ENCODE data around the gene TMEM132E. TPM values are rescaled to one million over a fixed set of nuclear protein-coding genes. Genes with fewer than 3 reads are reported as not detected.
A peak's percentile ranks its signal among the peaks of the same experiment; 100 is the strongest.

Gene TMEM132E
- polyA plus RNA-seq, 2 of the 4 experiments (the other 2 are of a cell fraction), result not detected

DNA sequence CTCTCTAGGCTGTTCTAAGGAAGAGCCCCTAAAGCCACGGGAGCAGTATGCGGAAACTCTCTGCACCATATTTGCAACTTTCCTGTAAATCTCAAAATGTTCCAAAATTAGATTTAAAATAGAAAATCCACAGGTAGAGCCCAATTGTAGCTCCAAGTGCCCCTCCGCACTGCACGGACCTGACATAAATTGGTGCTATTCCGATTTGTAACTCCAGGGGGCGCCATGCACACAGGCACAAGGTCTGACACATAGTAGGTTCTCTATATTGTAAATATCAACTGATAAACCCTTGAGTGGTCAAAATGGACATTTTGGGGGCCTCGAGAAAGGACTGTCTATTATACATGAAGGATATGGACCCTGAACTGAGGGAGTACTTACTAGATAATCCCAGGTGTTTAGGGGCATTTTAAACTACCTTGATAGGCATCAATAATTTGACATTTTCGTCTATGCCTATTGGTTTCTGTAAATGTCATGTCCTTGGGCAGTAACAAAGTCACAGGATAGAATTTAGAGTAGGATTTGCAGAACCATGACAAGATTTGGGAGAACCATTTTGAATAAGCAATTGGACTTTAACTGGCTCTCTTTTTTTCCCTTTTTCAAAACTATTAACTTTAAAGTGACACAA is 36.6 kb upstream of the TMEM132E start:
- no peaks in the 10 kb centered on the region for H3K9me3 ChIP-seq
- TF ChIP-seq E2F6 (IDR thresholded peaks at IDR 0.05; ENCODE audit: borderline replicate concordance, low read depth) (no peak), HDAC2 (IDR thresholded peaks at IDR 0.05) (no peak), RAD21 (conservative IDR thresholded peaks at IDR 0.05 in 1 of 2, IDR thresholded peaks at IDR 0.05 in 1 of 2) (peak; percentile 86 to 89), EHF (CRISPR knock-in tag; IDR thresholded peaks at IDR 0.05) (no peak), NFE2L2 (conservative IDR thresholded peaks at IDR 0.05; ENCODE audit: low read length) (no peak), SMC3 (IDR thresholded peaks at IDR 0.05) (peak; percentile 78)
- TF ChIP-seq, protein P1, sequence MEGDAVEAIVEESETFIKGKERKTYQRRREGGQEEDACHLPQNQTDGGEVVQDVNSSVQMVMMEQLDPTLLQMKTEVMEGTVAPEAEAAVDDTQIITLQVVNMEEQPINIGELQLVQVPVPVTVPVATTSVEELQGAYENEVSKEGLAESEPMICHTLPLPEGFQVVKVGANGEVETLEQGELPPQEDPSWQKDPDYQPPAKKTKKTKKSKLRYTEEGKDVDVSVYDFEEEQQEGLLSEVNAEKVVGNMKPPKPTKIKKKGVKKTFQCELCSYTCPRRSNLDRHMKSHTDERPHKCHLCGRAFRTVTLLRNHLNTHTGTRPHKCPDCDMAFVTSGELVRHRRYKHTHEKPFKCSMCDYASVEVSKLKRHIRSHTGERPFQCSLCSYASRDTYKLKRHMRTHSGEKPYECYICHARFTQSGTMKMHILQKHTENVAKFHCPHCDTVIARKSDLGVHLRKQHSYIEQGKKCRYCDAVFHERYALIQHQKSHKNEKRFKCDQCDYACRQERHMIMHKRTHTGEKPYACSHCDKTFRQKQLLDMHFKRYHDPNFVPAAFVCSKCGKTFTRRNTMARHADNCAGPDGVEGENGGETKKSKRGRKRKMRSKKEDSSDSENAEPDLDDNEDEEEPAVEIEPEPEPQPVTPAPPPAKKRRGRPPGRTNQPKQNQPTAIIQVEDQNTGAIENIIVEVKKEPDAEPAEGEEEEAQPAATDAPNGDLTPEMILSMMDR (IDR thresholded peaks at IDR 0.05), result peak; percentile 94
- no peak overlapping the region for H3K27ac ChIP-seq
- no peak overlapping the region for H3K4me2 ChIP-seq
- H3K4me3 ChIP-seq, result no peak overlapping the region
- FAIRE-seq (peak; percentile 39), ATAC-seq (peak in 1 of 2 experiments; percentile 83; a peak in 3 of 6 replicates), DNase-seq (ENCODE audit: low read depth in 1 of 2, low spot score in 1 of 2) (peak; percentile 30 to 40)
- H3K4me1 ChIP-seq, result no peaks in the 10 kb centered on the region
- CTCF ChIA-PET, result interaction anchor here (0.6 to 5.7 kb wide), 55 partner anchors 9 to 597 kb away, joined by 3 to 79 read pairs (median 4); partner anchors contain the start of genes RAD51D and TMEM132E
- POLR2A ChIA-PET, result interaction anchor here (0.6 kb wide), 1 partner anchor 16 kb away, joined by 3 read pairs; no protein-coding TSS in a partner anchor
- WGBS (ENCODE audit: missing lambda C conversion rate), result 1% methylated on average over 8 of the region's 8 CpGs

DNA sequence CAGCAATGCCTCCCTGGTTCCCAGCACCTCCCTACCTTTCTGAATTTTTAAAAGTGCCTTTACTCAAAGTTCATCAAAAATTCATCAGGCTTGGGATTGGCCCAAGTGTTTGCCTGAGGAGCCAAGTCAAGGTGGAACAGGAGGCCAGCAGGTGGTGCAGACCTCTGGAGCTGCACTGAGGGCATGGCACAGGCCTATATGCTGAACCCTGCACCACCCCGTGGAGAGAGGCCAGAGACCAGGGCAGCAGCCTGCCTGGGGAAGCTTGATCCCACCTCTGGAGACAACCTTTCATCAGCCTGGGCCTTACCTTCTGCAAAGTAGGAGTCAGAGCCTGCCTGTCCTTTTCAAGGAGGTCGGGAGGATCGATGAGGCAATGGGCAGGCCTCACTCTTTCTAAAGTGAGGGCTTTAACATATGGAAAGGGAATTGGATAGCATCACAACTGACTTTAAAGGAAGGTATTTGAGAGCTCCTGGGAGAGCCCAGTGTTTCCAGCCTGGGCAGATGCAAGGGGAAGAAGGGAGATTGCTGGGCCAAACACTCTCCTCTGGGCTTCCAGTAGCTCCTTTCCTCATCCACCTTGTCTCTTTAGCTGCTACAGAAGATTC is 31.8 kb upstream of the TMEM132E start:
- CTCF ChIA-PET, result interaction anchor here (0.8 to 2.6 kb wide), 4 partner anchors 10 to 571 kb away, joined by 3 to 10 read pairs (median 4); no protein-coding TSS in a partner anchor
- no peak for TF ChIP-seq FOSB (CRISPR knock-in tag; IDR thresholded peaks at IDR 0.05)
- TF ChIP-seq FOXS1 (CRISPR knock-in tag; IDR thresholded peaks at IDR 0.05), result no peak
- TF ChIP-seq, protein P1 (IDR thresholded peaks at IDR 0.05), result no peak
- no peak for TF ChIP-seq ZFP36 (IDR thresholded peaks at IDR 0.05; ENCODE audit: borderline replicate concordance, partially characterized antibody)
- no peak for TF ChIP-seq HOXB13 (CRISPR knock-in tag; IDR thresholded peaks at IDR 0.05; ENCODE audit: low read depth)
- TF ChIP-seq HES2 (IDR thresholded peaks at IDR 0.05), result no peak
- TF ChIP-seq NR3C1 (IDR thresholded peaks at IDR 0.05), result no peak
- no peak for TF ChIP-seq MAFK (IDR thresholded peaks at IDR 0.05; ENCODE audit: partially characterized antibody)
- TF ChIP-seq, protein P2, sequence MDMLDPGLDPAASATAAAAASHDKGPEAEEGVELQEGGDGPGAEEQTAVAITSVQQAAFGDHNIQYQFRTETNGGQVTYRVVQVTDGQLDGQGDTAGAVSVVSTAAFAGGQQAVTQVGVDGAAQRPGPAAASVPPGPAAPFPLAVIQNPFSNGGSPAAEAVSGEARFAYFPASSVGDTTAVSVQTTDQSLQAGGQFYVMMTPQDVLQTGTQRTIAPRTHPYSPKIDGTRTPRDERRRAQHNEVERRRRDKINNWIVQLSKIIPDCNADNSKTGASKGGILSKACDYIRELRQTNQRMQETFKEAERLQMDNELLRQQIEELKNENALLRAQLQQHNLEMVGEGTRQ (IDR thresholded peaks at IDR 0.05), result no peak
- no peak for TF ChIP-seq CBX2 (IDR thresholded peaks at IDR 0.05; ENCODE audit: borderline replicate concordance, low read depth)
- no peak for TF ChIP-seq HOXB5 (CRISPR knock-in tag; IDR thresholded peaks at IDR 0.05)
- no peak for TF ChIP-seq MYC (IDR thresholded peaks at IDR 0.05; ENCODE audit: borderline replicate concordance, low read length)
- TF ChIP-seq ZNF302 (CRISPR knock-in tag; IDR thresholded peaks at IDR 0.05), result no peak
- TF ChIP-seq RARB (CRISPR knock-in tag; IDR thresholded peaks at IDR 0.05), result no peak
- no peak for TF ChIP-seq BCL3 (IDR thresholded peaks at IDR 0.05)
- no peak for TF ChIP-seq GATA3 (IDR thresholded peaks at IDR 0.05; ENCODE audit: borderline replicate concordance)
- TF ChIP-seq NPAS2 (CRISPR knock-in tag; IDR thresholded peaks at IDR 0.05; ENCODE audit: borderline replicate concordance), result no peak
- no peak for TF ChIP-seq KDM5A (IDR thresholded peaks at IDR 0.05)
- no peak for TF ChIP-seq NFE2L2 (conservative IDR thresholded peaks at IDR 0.05; ENCODE audit: low read length)
- TF ChIP-seq ZSCAN20 (CRISPR knock-in tag; IDR thresholded peaks at IDR 0.05), result no peak
- no peak overlapping the region for H3K4me2 ChIP-seq
- FAIRE-seq, result no peak
- no peaks in the 10 kb centered on the region for H3K4me1 ChIP-seq
- WGBS (ENCODE audit: missing lambda C conversion rate), result 0% methylated on average over 3 of the region's 3 CpGs
- POLR2A ChIA-PET, result no interaction called here
- no peak overlapping the region for H3K27ac ChIP-seq
- DNase-seq (ENCODE audit: low read depth in 1 of 2, low spot score in 1 of 2), result no peak
- no peaks in the 10 kb centered on the region for H3K9me3 ChIP-seq
- no peak overlapping the region for H3K4me3 ChIP-seq
- ATAC-seq, result no peak; a peak in 1 of 6 replicates
